Measurements from ENCODE around the gene MTTP. TPM values are rescaled to one million over a fixed set of nuclear protein-coding genes. Genes with fewer than 3 reads are reported as not detected.
A peak's percentile ranks its signal among the peaks of the same experiment; 100 is the strongest.

MTTP gene
- total and polyA plus RNA-seq, 8 donors, result 0.05 to 39.1 (median 0.51) TPM; not detected in 4

GRCh38 chr4:99640676-99641075, 66.1 kb downstream of the MTTP start:
- Histone ChIP-seq H3K36me3 (no peaks in the 10 kb centered on the region), H3K4me1 (peaks cover 0 to 16% (median 3%) of the 10 kb centered on the region in 4 donors), H3K4me3 (no peak overlapping the region), H3K27me3 (no peaks in the 10 kb centered on the region), H3K9me3 (no peaks in the 10 kb centered on the region), H3K27ac (no peak overlapping the region)
- DNase-seq, result no peak
- intact Hi-C loops (cut with DNase I; ENCODE audit: low total_unique reads), result no loop called here
- 50 to 69% (median 58%) methylated on average over 2 of the region's 2 CpGs for WGBS, 5 donors
- TF ChIP-seq POLR2A (IDR thresholded peaks at IDR 0.05) (no peak), POLR2AphosphoS5 (IDR thresholded peaks at IDR 0.05) (no peak)

DNA sequence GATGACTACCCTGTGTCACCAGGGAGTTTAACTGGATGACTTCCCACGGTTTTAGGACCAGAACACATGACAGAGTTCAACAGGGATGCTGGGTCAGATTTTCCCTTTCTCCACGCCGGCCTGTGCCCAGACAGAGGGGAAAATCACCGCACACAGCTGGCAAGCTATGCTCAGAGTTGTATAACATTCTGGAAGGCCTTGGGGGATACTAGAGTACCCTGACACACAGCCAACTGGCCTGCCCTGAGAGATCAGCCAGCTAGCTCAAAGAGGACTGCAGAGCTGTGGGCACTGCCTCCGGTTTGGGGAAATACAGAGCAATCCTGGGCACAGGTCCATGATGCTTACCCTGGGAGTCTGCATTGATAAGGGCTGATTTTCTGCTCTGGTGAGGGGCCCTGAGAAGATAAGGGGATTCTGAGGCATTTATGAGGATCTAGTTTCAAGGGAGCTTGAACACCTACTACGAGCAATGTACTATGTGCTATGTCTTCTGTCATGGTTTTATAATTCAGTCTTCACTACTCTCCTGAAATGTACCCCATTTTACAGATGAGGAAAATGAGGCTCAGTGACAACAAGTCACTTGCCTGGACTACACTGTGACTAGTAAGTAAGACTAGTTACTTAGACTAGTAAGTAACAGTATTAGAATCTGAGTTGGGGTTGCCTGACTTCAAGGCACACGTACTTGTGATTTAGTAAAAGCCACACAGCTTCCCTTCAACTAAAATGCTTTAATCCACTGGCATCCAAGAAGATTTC, 68.3 kb downstream of the MTTP start:
- Histone ChIP-seq H3K4me1 (peaks cover 0 to 16% (median 3%) of the 10 kb centered on the region in 4 donors), H3K9me3 (no peaks in the 10 kb centered on the region), H3K36me3 (no peaks in the 10 kb centered on the region), H3K27me3 (no peaks in the 10 kb centered on the region), H3K4me3 (no peak overlapping the region), H3K27ac (peak overlapping the region in 1 of 5 donors; percentile 56)
- WGBS, 5 donors, result 59 to 74% (median 67%) methylated on average over 7 of the region's 7 CpGs
- no peak for DNase-seq
- TF ChIP-seq, protein P1, sequence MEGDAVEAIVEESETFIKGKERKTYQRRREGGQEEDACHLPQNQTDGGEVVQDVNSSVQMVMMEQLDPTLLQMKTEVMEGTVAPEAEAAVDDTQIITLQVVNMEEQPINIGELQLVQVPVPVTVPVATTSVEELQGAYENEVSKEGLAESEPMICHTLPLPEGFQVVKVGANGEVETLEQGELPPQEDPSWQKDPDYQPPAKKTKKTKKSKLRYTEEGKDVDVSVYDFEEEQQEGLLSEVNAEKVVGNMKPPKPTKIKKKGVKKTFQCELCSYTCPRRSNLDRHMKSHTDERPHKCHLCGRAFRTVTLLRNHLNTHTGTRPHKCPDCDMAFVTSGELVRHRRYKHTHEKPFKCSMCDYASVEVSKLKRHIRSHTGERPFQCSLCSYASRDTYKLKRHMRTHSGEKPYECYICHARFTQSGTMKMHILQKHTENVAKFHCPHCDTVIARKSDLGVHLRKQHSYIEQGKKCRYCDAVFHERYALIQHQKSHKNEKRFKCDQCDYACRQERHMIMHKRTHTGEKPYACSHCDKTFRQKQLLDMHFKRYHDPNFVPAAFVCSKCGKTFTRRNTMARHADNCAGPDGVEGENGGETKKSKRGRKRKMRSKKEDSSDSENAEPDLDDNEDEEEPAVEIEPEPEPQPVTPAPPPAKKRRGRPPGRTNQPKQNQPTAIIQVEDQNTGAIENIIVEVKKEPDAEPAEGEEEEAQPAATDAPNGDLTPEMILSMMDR (IDR thresholded peaks at IDR 0.05), result no peak
- TF ChIP-seq POLR2AphosphoS5 (IDR thresholded peaks at IDR 0.05) (no peak), EP300 (IDR thresholded peaks at IDR 0.05) (no peak), POLR2A (IDR thresholded peaks at IDR 0.05) (no peak)
- intact Hi-C loops (cut with DNase I; ENCODE audit: low total_unique reads), result no loop called here

DNA sequence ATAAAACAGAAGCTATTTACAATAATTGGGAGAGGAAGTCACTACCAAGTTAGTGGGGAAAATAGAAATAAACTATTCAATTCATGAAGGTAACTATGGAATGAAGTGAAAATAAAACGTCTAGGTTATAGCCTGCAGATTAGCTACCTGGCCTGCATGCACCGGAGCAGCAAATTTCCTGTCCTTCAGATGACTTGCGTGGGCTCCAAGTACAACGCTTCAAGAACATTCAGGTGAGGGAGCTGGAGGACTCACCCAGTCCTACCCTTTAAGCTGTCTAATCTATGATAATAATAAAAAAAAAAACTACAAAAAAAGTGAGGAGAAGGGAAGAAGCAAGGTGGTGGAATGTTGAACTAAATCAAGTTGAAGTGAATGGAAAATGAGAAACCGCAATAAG, 69.8 kb downstream of the MTTP start:
- Histone ChIP-seq H3K36me3 (no peaks in the 10 kb centered on the region), H3K4me3 (peak overlapping the region in 1 of 4 donors; percentile 17), H3K27me3 (no peaks in the 10 kb centered on the region), H3K4me1 (peaks cover 0 to 16% (median 3%) of the 10 kb centered on the region in 4 donors), H3K27ac (peak overlapping the region in 1 of 5 donors; percentile 20), H3K9me3 (no peaks in the 10 kb centered on the region)
- intact Hi-C loops (cut with DNase I; ENCODE audit: low total_unique reads), result no loop called here
- DNase-seq, result peak in 1 of 2 donors; percentile 17
- no peak for TF ChIP-seq EP300 (IDR thresholded peaks at IDR 0.05)
- no peak for TF ChIP-seq POLR2A (IDR thresholded peaks at IDR 0.05)
- no peak for TF ChIP-seq POLR2AphosphoS5 (IDR thresholded peaks at IDR 0.05)
- TF ChIP-seq, protein P1 (IDR thresholded peaks at IDR 0.05), result no peak
- WGBS, 5 donors, result 41 to 55% (median 46%) methylated on average over 5 of the region's 5 CpGs

GRCh38 chr4:99645036-99645435, 70.4 kb downstream of the MTTP start:
- intact Hi-C loops (cut with DNase I; ENCODE audit: low total_unique reads), result no loop called here

More at GRCh38 chr4:99645036-99645435, 70.4 kb downstream of the MTTP start:
- Histone ChIP-seq H3K4me1 (peaks cover 0 to 16% (median 3%) of the 10 kb centered on the region in 4 donors), H3K36me3 (no peaks in the 10 kb centered on the region), H3K27me3 (no peaks in the 10 kb centered on the region), H3K9me3 (no peaks in the 10 kb centered on the region), H3K27ac (peak overlapping the region in 1 of 5 donors; percentile 20), H3K4me3 (no peak overlapping the region)
- 73 to 100% (median 93%) methylated on average over 1 of the region's 1 CpG for WGBS, 5 donors
- TF ChIP-seq, protein P1 (IDR thresholded peaks at IDR 0.05), result no peak
- no peak for TF ChIP-seq POLR2AphosphoS5 (IDR thresholded peaks at IDR 0.05)
- no peak for DNase-seq

All from stomach (tissue), 9 donors.